ENCODE measurements around the gene SLC9A7. TPM values are rescaled to one million over a fixed set of nuclear protein-coding genes. Genes with fewer than 3 reads are reported as not detected.

Gene SLC9A7
- total RNA-seq, 1 donor from 2014 or later, result 8.2 TPM

DNA sequence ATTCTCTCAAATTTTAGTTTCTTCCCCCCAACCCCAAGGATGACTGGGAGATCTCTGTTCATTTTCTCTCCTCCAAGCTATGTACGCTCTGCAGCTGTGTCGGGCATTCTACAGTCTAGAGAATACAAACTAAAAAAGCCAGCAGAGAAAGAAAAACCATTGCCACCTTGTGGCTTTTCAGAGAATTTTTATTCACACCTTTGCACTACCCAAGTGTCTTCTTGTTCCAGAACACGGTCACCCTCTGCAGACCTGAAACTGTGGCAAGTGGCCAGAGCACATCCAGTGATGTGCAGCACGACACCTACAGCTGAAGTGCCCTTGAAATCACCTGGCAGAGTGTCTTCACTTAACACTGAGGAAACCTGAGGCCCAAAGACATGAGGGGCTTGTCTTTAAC lies 116.8 kb downstream of the SLC9A7 start:
- Histone ChIP-seq H3K36me3 (ENCODE audit: control insufficient read depth, insufficient read depth, low read length) (no peaks in the 10 kb centered on the region), H3K4me3 (ENCODE audit: low read depth, low read length) (no peak overlapping the region), H3K27me3 (ENCODE audit: control insufficient read depth, insufficient read depth, low read length) (no peaks in the 10 kb centered on the region)
- DNase-seq (ENCODE audit: low read depth), result no peak
- no peak for FAIRE-seq
- peak; percentile 48 for TF ChIP-seq CTCF (IDR thresholded peaks at IDR 0.05; ENCODE audit: insufficient read depth, low read length, severe bottlenecking)

DNA sequence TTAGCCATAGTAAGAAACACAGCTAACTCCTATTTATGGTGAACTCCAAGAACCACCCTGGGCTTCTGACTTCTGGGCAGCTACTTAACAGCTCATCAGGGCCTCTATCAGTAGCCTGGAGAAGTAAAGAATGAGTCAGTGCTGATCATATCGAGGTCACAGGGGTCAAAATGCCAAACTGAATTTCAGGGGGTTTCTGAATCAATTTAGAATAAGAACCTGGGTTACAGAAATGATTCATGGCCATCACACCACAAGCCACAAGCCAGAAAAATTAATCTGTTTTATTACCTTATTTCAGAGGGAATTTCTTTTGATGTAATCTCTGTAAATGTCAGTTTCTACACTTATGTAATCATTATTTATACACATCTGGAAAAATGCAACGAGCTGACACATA lies 121.0 kb downstream of the SLC9A7 start:
- H3K36me3 ChIP-seq (ENCODE audit: control insufficient read depth, insufficient read depth, low read length), result no peaks in the 10 kb centered on the region
- FAIRE-seq (no peak), DNase-seq (ENCODE audit: low read depth) (peak; percentile 28)
- TF ChIP-seq CTCF (IDR thresholded peaks at IDR 0.05; ENCODE audit: insufficient read depth, low read length, severe bottlenecking), result no peak
- H3K4me3 ChIP-seq (ENCODE audit: low read depth, low read length), result no peak overlapping the region
- no peaks in the 10 kb centered on the region for H3K27me3 ChIP-seq (ENCODE audit: control insufficient read depth, insufficient read depth, low read length)

- no peak overlapping the region for H3K4me3 ChIP-seq (ENCODE audit: low read depth, low read length)
- H3K36me3 ChIP-seq (ENCODE audit: control insufficient read depth, insufficient read depth, low read length), result no peaks in the 10 kb centered on the region
- FAIRE-seq, result no peak
- TF ChIP-seq CTCF (IDR thresholded peaks at IDR 0.05; ENCODE audit: insufficient read depth, low read length, severe bottlenecking), result no peak
- H3K27me3 ChIP-seq (ENCODE audit: control insufficient read depth, insufficient read depth, low read length), result no peaks in the 10 kb centered on the region
- DNase-seq (ENCODE audit: low read depth), result no peak
Observed at GRCh38 chrX:46636223-46636622, 122.7 kb downstream of the SLC9A7 start.

DNA sequence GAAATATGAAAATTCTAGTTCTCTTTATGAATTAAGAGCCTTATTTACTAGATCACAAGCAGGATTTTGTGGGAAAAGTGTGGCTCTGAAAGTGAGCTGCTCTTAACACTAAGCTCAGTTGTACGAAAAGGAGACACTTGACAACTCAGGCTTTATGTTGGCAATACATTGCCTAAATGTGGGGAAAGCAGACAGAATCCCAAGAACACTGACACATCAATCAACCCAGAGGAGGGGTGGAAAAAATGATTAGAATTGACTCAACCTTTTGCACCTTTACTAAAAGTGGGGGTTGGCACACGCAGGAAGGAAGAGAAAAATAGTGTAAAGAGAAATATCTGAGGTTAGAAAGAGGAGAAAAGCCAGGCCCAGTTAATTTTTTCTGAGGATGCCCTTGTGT lies 123.7 kb downstream of the SLC9A7 start:
- no peaks in the 10 kb centered on the region for H3K27me3 ChIP-seq (ENCODE audit: control insufficient read depth, insufficient read depth, low read length)
- no peak overlapping the region for H3K4me3 ChIP-seq (ENCODE audit: low read depth, low read length)
- no peak for FAIRE-seq
- no peak for DNase-seq (ENCODE audit: low read depth)
- TF ChIP-seq CTCF (IDR thresholded peaks at IDR 0.05; ENCODE audit: insufficient read depth, low read length, severe bottlenecking), result no peak
- no peaks in the 10 kb centered on the region for H3K36me3 ChIP-seq (ENCODE audit: control insufficient read depth, insufficient read depth, low read length)

DNA sequence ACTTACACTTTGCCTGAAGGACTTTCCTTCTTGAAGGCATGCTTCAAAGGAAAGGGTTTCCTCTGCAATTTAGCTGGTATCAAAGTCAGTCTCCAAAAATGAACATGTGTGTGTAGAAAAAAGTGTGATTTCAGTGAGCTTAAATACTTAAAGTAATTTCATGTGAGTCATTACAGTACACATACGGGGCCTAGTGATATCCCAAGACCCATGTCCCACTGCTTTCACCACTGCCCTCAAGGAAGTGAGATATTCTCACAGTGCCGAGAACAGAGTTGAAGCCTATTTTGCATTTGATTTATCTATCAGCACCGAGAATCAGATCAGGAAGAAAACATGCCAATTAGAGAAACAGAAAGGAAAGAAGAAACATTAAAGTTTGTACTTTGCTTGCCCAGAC lies 124.3 kb downstream of the SLC9A7 start:
- no peak overlapping the region for H3K4me3 ChIP-seq (ENCODE audit: low read depth, low read length)
- DNase-seq (ENCODE audit: low read depth) (no peak), FAIRE-seq (no peak)
- no peaks in the 10 kb centered on the region for H3K27me3 ChIP-seq (ENCODE audit: control insufficient read depth, insufficient read depth, low read length)
- TF ChIP-seq CTCF (IDR thresholded peaks at IDR 0.05; ENCODE audit: insufficient read depth, low read length, severe bottlenecking), result no peak
- H3K36me3 ChIP-seq (ENCODE audit: control insufficient read depth, insufficient read depth, low read length), result no peaks in the 10 kb centered on the region

DNA sequence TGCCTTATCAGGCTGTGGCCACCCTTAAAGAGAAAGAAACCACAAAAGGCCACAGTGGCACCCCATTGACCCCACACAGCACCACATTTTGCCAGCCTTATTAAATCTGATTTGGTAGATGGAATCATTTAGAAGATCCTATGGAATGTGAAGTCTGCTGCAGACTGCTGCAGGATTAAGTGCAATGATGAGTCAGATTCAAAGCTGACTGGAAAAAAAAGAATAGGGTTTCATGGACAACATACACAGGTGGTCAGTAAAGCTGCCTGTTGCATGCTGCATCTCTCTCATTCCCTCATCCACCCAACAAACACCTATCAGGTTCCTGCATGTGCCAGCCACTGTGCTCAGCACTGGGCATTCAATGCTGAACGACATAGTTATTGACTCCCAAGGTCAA lies 128.8 kb downstream of the SLC9A7 start:
- H3K36me3 ChIP-seq (ENCODE audit: control insufficient read depth, insufficient read depth, low read length), result no peaks in the 10 kb centered on the region
- DNase-seq (ENCODE audit: low read depth), result peak; percentile 12
- no peak for FAIRE-seq
- no peaks in the 10 kb centered on the region for H3K27me3 ChIP-seq (ENCODE audit: control insufficient read depth, insufficient read depth, low read length)
- no peak for TF ChIP-seq CTCF (IDR thresholded peaks at IDR 0.05; ENCODE audit: insufficient read depth, low read length, severe bottlenecking)
- no peak overlapping the region for H3K4me3 ChIP-seq (ENCODE audit: low read depth, low read length)

Data from bronchial epithelial cell (primary cell).